ENCODE data around the gene FOLR1.

Gene FOLR1

GRCh38 chr11:72230764-72231365 lies 38.9 kb downstream of the FOLR1 start:
- H3K4me3 ChIP-seq (ENCODE audit: control insufficient read depth, low read depth, low read length): no peak overlapping the region
- DNase-seq (ENCODE audit: low read depth): no peak
- TF ChIP-seq, protein P1, sequence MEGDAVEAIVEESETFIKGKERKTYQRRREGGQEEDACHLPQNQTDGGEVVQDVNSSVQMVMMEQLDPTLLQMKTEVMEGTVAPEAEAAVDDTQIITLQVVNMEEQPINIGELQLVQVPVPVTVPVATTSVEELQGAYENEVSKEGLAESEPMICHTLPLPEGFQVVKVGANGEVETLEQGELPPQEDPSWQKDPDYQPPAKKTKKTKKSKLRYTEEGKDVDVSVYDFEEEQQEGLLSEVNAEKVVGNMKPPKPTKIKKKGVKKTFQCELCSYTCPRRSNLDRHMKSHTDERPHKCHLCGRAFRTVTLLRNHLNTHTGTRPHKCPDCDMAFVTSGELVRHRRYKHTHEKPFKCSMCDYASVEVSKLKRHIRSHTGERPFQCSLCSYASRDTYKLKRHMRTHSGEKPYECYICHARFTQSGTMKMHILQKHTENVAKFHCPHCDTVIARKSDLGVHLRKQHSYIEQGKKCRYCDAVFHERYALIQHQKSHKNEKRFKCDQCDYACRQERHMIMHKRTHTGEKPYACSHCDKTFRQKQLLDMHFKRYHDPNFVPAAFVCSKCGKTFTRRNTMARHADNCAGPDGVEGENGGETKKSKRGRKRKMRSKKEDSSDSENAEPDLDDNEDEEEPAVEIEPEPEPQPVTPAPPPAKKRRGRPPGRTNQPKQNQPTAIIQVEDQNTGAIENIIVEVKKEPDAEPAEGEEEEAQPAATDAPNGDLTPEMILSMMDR (conservative IDR thresholded peaks at IDR 0.05; ENCODE audit: control insufficient read depth, insufficient read depth, low read depth, low read length): no peak

DNA sequence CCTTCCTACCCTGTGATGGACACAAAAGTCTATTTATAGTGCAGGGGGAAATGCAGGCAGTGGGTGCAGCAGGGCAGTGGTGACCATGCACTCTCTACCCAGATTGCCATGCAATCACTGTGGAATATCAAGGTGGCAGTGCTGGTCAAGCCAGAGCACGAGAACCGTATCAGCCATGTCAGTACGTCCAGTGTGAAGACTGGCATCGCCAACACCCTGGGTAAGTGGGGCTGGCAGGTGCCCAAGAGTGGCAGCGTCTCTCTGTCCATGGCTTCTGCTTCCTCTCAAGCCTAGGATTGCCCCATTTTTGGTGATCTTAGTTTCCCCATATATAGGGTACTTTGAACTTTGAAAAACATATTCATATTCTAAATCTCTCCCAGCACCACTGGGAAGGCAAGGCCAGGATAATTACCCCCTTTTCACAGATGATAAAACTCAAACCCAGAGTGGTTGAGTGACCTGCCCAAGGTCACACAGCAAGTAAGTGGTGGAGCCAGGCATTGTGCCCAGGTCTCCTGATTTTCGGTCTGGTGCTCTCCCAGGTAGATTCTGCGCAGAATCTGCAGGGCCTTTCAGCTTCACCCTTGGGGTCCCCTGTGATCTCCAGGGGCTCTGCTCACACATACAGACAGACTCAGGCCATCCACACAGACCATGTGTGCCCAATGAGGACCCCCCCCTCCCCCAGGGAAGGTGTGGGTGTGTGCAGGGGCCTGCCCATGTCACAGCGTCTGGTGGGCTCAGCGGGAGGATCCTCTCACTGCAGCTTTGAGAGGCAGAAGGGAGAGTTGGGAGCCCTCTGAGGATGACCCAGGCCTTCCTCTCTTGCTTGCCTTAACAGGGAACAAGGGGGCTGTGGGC lies 39.7 kb downstream of the FOLR1 start:
- H3K4me3 ChIP-seq (ENCODE audit: control insufficient read depth, low read depth, low read length): no peak overlapping the region
- TF ChIP-seq, protein P1 (conservative IDR thresholded peaks at IDR 0.05; ENCODE audit: control insufficient read depth, insufficient read depth, low read depth, low read length): no peak
- DNase-seq (ENCODE audit: low read depth): no peak

DNA sequence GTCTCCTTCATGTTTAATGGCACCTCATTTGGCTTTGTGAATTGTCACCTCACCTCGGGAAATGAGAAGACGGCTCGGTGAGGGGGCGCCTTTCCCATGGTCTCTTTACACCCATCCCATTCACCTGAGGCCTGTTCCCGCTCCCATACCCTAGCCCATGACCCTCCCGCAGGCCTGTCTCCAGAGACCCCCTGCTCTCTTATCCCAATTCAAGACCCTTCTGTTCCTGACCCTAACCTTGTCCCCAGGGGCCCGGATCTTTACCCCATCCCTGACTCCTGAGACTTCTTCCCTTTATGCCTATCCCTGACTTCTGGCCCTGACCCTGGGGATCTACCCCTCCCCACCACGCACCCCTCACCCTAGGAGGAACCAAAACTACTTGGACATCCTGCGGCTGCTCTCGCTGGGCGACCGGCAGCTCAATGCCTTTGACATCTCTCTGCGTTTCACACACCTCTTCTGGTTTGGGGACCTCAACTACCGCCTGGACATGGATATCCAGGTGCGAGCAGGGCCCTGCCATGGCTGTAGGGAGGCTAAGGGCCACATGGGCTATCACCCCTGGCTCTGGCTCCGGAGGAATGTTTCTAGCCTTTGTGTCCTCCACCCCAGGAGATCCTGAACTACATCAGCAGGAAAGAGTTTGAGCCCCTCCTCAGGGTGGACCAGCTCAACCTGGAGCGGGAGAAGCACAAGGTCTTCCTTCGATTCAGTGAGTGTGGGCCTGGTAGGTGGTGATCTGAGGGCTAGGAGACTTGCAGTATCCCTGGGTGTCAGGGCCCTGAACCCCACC lies 40.5 kb downstream of the FOLR1 start:
- DNase-seq (ENCODE audit: low read depth): no peak
- TF ChIP-seq, protein P1 (conservative IDR thresholded peaks at IDR 0.05; ENCODE audit: control insufficient read depth, insufficient read depth, low read depth, low read length): no peak

DNA sequence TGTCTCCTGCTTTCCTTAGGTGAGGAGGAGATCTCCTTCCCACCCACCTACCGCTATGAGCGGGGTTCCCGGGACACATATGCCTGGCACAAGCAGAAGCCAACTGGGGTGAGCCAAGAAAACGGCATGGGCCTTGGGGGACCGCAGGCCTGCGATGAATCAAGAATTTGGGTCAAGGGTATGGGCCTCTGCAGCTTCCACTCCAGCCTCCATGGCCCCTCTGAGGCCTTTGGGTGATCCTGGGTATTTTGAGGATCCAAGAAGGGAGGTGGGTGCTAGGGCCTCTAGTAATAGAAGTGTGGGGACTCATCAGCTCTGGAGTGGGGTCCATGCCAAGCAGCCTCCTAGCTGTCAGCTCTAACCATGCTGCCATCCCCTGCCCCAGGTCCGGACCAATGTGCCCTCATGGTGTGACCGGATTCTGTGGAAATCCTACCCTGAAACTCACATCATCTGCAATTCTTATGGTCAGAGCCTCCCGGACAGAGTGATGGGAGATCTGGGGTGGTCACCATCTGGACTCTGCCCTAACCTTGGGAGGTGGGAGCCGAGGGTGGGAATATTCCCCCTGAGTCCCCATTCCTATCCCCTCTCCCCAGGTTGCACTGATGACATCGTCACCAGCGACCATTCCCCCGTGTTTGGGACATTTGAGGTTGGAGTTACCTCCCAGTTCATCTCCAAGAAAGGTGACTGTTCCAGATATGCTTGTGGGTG lies 41.3 kb downstream of the FOLR1 start:
- no peak overlapping the region for H3K4me3 ChIP-seq (ENCODE audit: control insufficient read depth, low read depth, low read length)
- TF ChIP-seq, protein P1 (conservative IDR thresholded peaks at IDR 0.05; ENCODE audit: control insufficient read depth, insufficient read depth, low read depth, low read length): no peak
- DNase-seq (ENCODE audit: low read depth): no peak

More for the DNA sequence above, 40.5 kb downstream of the FOLR1 start:
- no peak overlapping the region for H3K4me3 ChIP-seq (ENCODE audit: control insufficient read depth, low read depth, low read length)

DNA sequence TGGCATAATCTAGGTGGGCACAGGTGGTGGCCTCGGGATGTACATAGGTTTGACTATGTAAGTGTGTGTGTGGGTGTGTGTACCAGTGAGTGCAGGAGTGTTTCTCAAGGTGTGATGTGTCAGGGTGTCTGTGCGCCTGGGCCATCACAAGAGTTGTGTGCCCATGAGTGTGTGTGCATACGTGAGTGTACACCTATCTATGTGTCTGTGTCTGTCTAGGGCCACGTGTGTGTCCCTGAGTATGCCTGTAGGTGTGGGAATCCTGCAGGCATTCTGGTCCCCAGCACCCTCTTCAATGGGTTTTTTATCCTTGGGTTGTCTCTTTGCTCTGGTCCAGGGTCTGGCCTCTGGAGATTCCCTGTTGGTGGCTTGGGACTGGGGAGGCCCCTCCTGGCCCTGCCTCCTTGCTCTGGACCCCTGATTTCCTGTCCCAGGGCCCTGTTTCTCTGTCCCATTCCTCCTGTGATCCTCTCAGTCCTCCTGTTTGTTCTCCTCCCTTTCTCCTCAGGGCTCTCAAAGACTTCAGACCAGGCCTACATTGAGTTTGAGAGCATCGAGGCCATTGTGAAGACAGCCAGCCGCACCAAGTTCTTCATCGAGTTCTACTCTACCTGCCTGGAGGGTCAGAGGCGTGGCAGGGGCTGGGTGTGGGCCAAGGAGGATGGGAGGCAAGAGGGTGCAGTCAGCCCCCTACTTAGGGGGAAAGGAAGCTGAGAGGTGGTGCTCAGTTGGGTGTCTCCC lies 42.0 kb downstream of the FOLR1 start:
- TF ChIP-seq, protein P1 (conservative IDR thresholded peaks at IDR 0.05; ENCODE audit: control insufficient read depth, insufficient read depth, low read depth, low read length): no peak
- no peak overlapping the region for H3K4me3 ChIP-seq (ENCODE audit: control insufficient read depth, low read depth, low read length)
- DNase-seq (ENCODE audit: low read depth): no peak

DNA sequence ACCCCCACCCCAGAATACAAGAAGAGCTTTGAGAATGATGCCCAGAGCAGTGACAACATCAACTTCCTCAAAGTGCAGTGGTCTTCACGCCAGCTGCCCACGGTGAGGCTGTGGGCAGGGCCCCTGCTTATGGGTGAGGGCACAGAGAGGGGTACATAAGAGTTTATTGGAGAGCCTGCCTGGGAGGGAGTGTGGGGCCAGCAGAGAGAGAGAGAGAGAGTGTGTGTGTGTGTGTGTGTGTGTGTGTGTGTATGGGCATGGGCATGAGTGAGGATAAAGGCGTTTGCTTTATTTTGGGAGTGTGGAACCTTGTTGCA lies 42.5 kb downstream of the FOLR1 start:
- TF ChIP-seq, protein P1 (conservative IDR thresholded peaks at IDR 0.05; ENCODE audit: control insufficient read depth, insufficient read depth, low read depth, low read length): no peak
- H3K4me3 ChIP-seq (ENCODE audit: control insufficient read depth, low read depth, low read length): no peak overlapping the region
- DNase-seq (ENCODE audit: low read depth): no peak
